ENCODE data around the gene AKR1E2.

AKR1E2 gene

DNA sequence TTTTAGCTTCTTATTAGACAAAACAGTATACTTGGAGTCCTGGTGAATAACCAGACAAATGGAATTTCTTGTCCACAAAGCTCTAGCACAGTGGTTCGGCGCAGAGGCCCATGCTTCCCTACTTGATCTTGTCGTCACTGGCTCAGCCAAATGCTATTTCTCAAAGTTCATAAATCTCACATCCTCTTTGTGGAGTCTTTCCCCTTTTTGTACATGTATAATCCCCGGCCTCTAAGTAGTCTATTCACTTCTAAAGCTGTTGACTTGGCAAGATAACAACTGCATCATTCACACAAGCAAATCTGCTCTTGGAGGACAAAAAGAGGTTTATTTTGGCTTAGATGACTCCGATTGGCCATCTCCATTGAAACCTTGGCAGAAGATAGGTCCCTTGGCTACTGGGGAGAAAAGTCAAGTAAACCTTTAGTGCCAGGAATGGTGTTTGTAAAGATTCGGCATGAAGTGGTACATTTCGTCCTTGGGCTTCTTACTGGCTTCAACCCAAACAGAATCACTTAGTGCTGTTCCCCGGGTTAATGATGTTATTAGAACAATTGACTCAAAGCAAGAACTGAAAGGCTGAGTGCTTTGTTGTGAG is 5.1 kb upstream of the AKR1E2 start:
- 81% methylated on average over 6 of the region's 8 CpGs for WGBS (ENCODE audit: insufficient coverage)

DNA sequence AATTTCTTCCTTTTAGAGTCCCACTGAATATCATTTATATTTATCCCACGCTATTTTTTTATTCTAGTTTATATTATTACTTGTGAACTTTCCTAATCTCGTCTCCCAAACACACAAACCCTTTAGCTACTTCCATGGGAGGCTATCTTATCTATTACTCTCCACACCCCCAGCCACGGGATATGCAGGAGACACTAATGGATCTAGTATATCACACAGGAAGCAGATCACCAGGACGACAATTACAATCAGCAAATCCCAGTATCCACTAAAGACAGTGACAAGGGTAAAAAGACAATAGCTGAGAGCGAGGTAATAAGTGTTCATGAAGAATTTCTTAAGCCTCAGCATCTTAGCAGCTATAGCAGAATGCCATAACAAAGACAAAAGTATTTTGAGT is 3.8 kb upstream of the AKR1E2 start:
- no peak for DNase-seq

More for the DNA sequence above, 5.1 kb upstream of the AKR1E2 start:
- H3K4me3 ChIP-seq (ENCODE audit: control insufficient read depth in 1 of 7, extremely low read depth in 1 of 7, insufficient read depth in 4 of 7, low read depth in 2 of 7, low read length in 6 of 7): no peak overlapping the region
- POLR2A ChIA-PET: no interaction called here
- H3K4me1 ChIP-seq (ENCODE audit: control extremely low read depth in 1 of 4, control insufficient read depth in 4 of 4, insufficient read depth in 4 of 4, low read length in 3 of 4): no peaks in the 10 kb centered on the region
- no peak for DNase-seq
- CTCF ChIA-PET: interaction anchor here (1.6 to 4.2 kb wide), 2 partner anchors 29 to 611 kb away, joined by 3 to 23 read pairs; no protein-coding TSS in a partner anchor
- H3K36me3 ChIP-seq (ENCODE audit: control insufficient read depth in 4 of 4, insufficient read depth in 4 of 4, low read length in 3 of 4): no peaks in the 10 kb centered on the region
- no peak overlapping the region for H3K27ac ChIP-seq (ENCODE audit: insufficient read depth in 1 of 2, low read depth in 1 of 2, low read length in 2 of 2, poor library complexity in 1 of 2, severe bottlenecking in 2 of 2)
- H3K9me3 ChIP-seq (ENCODE audit: control extremely low read depth in 1 of 5, control insufficient read depth in 4 of 5, insufficient read depth in 2 of 5, low read depth in 1 of 5, low read length in 4 of 5): no peaks in the 10 kb centered on the region
- H3K27me3 ChIP-seq (replicated peaks in 2 of 5; ENCODE audit: control insufficient read depth in 4 of 5, insufficient read depth in 5 of 5, low read length in 4 of 5): no peaks in the 10 kb centered on the region

DNA sequence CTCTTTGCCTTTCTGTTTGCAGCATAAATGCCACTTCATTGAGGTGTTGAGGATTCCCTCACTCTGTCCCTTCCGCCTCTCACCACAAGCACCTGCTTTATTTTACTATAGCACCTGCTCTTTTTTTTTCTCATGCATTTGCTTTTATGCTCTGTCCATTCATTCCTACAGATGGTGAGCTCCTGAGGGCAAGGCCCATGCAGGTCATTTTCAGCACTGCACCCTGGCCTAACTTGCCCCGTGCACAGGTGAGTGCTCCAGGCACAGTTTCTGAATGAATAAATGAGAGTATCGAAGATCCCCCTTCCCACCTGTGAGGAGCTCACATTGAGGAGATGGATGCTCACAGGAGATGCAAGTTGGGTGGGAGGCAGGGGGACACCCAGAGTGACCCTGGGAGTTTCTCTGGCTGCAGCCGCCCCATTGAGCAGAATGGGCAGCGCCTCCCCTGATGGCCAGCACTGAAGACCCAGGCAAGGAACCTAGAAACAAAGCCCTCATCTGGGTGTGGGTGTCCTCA is 1.2 kb upstream of the AKR1E2 start:
- H3K4me1 ChIP-seq (ENCODE audit: control extremely low read depth in 1 of 4, control insufficient read depth in 4 of 4, insufficient read depth in 4 of 4, low read length in 3 of 4): peaks cover 0 to 9% (median 7%) of the 10 kb centered on the region in 4 experiments

More for the DNA sequence above, 3.8 kb upstream of the AKR1E2 start:
- Histone ChIP-seq H3K27me3 (replicated peaks in 2 of 5; ENCODE audit: control insufficient read depth in 4 of 5, insufficient read depth in 5 of 5, low read length in 4 of 5) (no peaks in the 10 kb centered on the region), H3K9me3 (ENCODE audit: control extremely low read depth in 1 of 5, control insufficient read depth in 4 of 5, insufficient read depth in 2 of 5, low read depth in 1 of 5, low read length in 4 of 5) (no peaks in the 10 kb centered on the region), H3K4me3 (ENCODE audit: control insufficient read depth in 1 of 7, extremely low read depth in 1 of 7, insufficient read depth in 4 of 7, low read depth in 2 of 7, low read length in 6 of 7) (no peak overlapping the region), H3K4me1 (ENCODE audit: control extremely low read depth in 1 of 4, control insufficient read depth in 4 of 4, insufficient read depth in 4 of 4, low read length in 3 of 4) (peaks cover 0 to 9% (median 7%) of the 10 kb centered on the region in 4 experiments), H3K27ac (ENCODE audit: insufficient read depth in 1 of 2, low read depth in 1 of 2, low read length in 2 of 2, poor library complexity in 1 of 2, severe bottlenecking in 2 of 2) (no peak overlapping the region), H3K36me3 (ENCODE audit: control insufficient read depth in 4 of 4, insufficient read depth in 4 of 4, low read length in 3 of 4) (no peaks in the 10 kb centered on the region)
- POLR2A ChIA-PET: no interaction called here
- CTCF ChIA-PET: interaction anchor here (0.6 to 4.2 kb wide), 3 partner anchors 12 to 27 kb away, joined by 3 to 23 read pairs (median 3); no protein-coding TSS in a partner anchor
- no CpG with 5 or more reads among the region's 5 CpGs for WGBS (ENCODE audit: insufficient coverage)

DNA sequence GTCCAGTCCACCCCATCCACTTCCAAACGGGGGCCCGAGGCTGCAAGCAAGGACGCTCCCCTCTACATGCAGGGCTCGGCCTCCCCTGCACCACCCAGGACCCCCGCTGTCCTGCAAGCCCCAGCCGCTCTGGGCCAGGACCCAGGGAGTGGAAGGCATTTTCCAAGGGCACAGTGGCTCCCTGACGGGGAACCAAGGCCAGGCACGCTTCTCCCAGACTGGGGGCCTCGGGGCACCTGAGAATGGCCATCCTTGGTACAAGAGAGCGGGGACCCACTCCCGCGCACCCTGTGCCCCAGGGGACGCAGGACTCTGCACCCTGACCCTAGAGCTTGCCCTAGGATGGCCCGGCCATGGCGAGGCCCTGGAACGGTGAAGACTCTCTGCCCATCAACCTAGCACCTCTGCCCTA is 545 bp upstream of the AKR1E2 start:
- WGBS (ENCODE audit: insufficient coverage): 99% methylated on average over 16 of the region's 16 CpGs
- H3K4me1 ChIP-seq (ENCODE audit: control extremely low read depth in 1 of 4, control insufficient read depth in 4 of 4, insufficient read depth in 4 of 4, low read length in 3 of 4): peaks cover 0 to 9% (median 7%) of the 10 kb centered on the region in 4 experiments
- H3K27ac ChIP-seq (ENCODE audit: insufficient read depth in 1 of 2, low read depth in 1 of 2, low read length in 2 of 2, poor library complexity in 1 of 2, severe bottlenecking in 2 of 2): no peak overlapping the region
- no peaks in the 10 kb centered on the region for H3K9me3 ChIP-seq (ENCODE audit: control extremely low read depth in 1 of 5, control insufficient read depth in 4 of 5, insufficient read depth in 2 of 5, low read depth in 1 of 5, low read length in 4 of 5)
- DNase-seq: no peak
- ChIA-PET CTCF (interaction anchor here (0.9 to 1.6 kb wide), 2 partner anchors 10 to 13 kb away, joined by 4 to 5 read pairs; no protein-coding TSS in a partner anchor), POLR2A (interaction anchor here (1.0 kb wide), 1 partner anchor 610 kb away, joined by 3 read pairs; no protein-coding TSS in a partner anchor)
- no peak overlapping the region for H3K4me3 ChIP-seq (ENCODE audit: control insufficient read depth in 1 of 7, extremely low read depth in 1 of 7, insufficient read depth in 4 of 7, low read depth in 2 of 7, low read length in 6 of 7)
- H3K27me3 ChIP-seq (replicated peaks in 2 of 5; ENCODE audit: control insufficient read depth in 4 of 5, insufficient read depth in 5 of 5, low read length in 4 of 5): no peaks in the 10 kb centered on the region
- H3K36me3 ChIP-seq (ENCODE audit: control insufficient read depth in 4 of 4, insufficient read depth in 4 of 4, low read length in 3 of 4): no peaks in the 10 kb centered on the region

More for the DNA sequence above, 1.2 kb upstream of the AKR1E2 start:
- H3K27ac ChIP-seq (ENCODE audit: insufficient read depth in 1 of 2, low read depth in 1 of 2, low read length in 2 of 2, poor library complexity in 1 of 2, severe bottlenecking in 2 of 2): no peak overlapping the region
- H3K4me3 ChIP-seq (ENCODE audit: control insufficient read depth in 1 of 7, extremely low read depth in 1 of 7, insufficient read depth in 4 of 7, low read depth in 2 of 7, low read length in 6 of 7): no peak overlapping the region
- H3K9me3 ChIP-seq (ENCODE audit: control extremely low read depth in 1 of 5, control insufficient read depth in 4 of 5, insufficient read depth in 2 of 5, low read depth in 1 of 5, low read length in 4 of 5): no peaks in the 10 kb centered on the region
- no peaks in the 10 kb centered on the region for H3K36me3 ChIP-seq (ENCODE audit: control insufficient read depth in 4 of 4, insufficient read depth in 4 of 4, low read length in 3 of 4)
- ChIA-PET POLR2A (no interaction called here), CTCF (no interaction called here)
- 100% methylated on average over 4 of the region's 5 CpGs for WGBS (ENCODE audit: insufficient coverage)
- no peak for DNase-seq
- H3K27me3 ChIP-seq (replicated peaks in 2 of 5; ENCODE audit: control insufficient read depth in 4 of 5, insufficient read depth in 5 of 5, low read length in 4 of 5): no peaks in the 10 kb centered on the region

DNA sequence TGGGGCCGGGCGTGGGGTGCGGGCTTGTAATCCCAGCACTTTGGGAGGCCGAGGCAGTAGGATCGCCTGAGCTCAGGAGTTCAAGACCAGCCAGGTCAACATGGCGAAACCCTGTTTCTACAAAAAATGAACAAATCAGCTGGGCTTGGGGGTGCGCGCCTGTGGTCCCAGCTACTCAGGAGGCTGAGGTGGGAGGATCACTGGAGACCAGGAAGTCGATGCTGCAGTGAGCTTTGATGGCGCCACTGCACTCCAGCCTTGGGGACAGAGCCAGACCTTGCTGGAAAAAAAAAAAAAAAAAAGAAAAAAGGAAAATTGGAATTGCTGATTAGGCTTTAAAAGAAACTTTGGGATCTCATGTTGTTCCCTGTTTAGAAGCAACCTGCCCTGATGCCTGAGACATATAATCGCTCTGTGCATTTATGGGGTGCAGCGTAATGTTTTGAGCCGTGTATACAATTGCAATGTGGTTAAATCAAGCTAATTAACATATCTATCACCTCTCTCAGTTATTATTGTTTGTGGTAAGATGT is 851 bp downstream of the AKR1E2 start:
- Histone ChIP-seq H3K9me3 (ENCODE audit: control extremely low read depth in 1 of 5, control insufficient read depth in 4 of 5, insufficient read depth in 2 of 5, low read depth in 1 of 5, low read length in 4 of 5) (no peaks in the 10 kb centered on the region), H3K4me3 (ENCODE audit: control insufficient read depth in 1 of 7, extremely low read depth in 1 of 7, insufficient read depth in 4 of 7, low read depth in 2 of 7, low read length in 6 of 7) (peak overlapping the region in 6 of 7 experiments; percentile 13 to 69 (median 60)), H3K27ac (ENCODE audit: insufficient read depth in 1 of 2, low read depth in 1 of 2, low read length in 2 of 2, poor library complexity in 1 of 2, severe bottlenecking in 2 of 2) (peak overlapping the region in 1 of 2 experiments; percentile 31), H3K36me3 (ENCODE audit: control insufficient read depth in 4 of 4, insufficient read depth in 4 of 4, low read length in 3 of 4) (peaks cover 0 to 4% (median 0%) of the 10 kb centered on the region in 4 experiments), H3K4me1 (ENCODE audit: control extremely low read depth in 1 of 4, control insufficient read depth in 4 of 4, insufficient read depth in 4 of 4, low read length in 3 of 4) (peaks cover 0 to 9% (median 7%) of the 10 kb centered on the region in 4 experiments), H3K27me3 (replicated peaks in 2 of 5; ENCODE audit: control insufficient read depth in 4 of 5, insufficient read depth in 5 of 5, low read length in 4 of 5) (no peaks in the 10 kb centered on the region)
- WGBS (ENCODE audit: insufficient coverage): 55% methylated on average over 7 of the region's 13 CpGs
- ChIA-PET POLR2A (interaction anchor here (0.6 to 0.9 kb wide), 3 partner anchors 11 to 720 kb away, joined by 3 read pairs; no protein-coding TSS in a partner anchor), CTCF (interaction anchor here (0.9 to 1.7 kb wide), 5 partner anchors 9 to 38 kb away, joined by 3 to 6 read pairs (median 4); no protein-coding TSS in a partner anchor)
- no peak for DNase-seq

DNA sequence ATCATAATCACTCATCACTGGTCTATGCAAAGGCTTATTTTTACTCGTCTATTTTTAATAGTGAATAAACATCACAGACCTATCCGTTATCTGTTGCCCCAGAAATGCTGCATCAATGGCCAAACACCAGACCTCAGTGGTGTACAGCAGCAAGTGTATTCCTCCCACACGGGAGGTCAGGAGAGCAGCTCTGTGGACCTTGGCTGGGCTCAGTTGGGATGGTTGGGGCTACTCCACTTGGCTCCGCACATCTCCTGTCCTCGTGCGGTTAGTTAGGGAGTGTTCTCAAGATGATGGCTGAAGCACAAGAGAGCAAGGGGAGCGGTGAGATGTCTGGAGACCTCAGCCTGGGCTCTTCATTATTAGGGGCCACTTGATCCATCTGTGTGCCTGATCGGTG is 2.0 kb downstream of the AKR1E2 start:
- CTCF ChIA-PET: interaction anchor here (0.6 to 1.6 kb wide), 3 partner anchors 22 to 39 kb away, joined by 3 to 4 read pairs (median 3); no protein-coding TSS in a partner anchor
- Histone ChIP-seq H3K4me3 (ENCODE audit: control insufficient read depth in 1 of 7, extremely low read depth in 1 of 7, insufficient read depth in 4 of 7, low read depth in 2 of 7, low read length in 6 of 7) (no peak overlapping the region), H3K27me3 (replicated peaks in 2 of 5; ENCODE audit: control insufficient read depth in 4 of 5, insufficient read depth in 5 of 5, low read length in 4 of 5) (no peaks in the 10 kb centered on the region), H3K36me3 (ENCODE audit: control insufficient read depth in 4 of 4, insufficient read depth in 4 of 4, low read length in 3 of 4) (peaks cover 0 to 9% (median 2%) of the 10 kb centered on the region in 4 experiments), H3K9me3 (ENCODE audit: control extremely low read depth in 1 of 5, control insufficient read depth in 4 of 5, insufficient read depth in 2 of 5, low read depth in 1 of 5, low read length in 4 of 5) (no peaks in the 10 kb centered on the region), H3K27ac (ENCODE audit: insufficient read depth in 1 of 2, low read depth in 1 of 2, low read length in 2 of 2, poor library complexity in 1 of 2, severe bottlenecking in 2 of 2) (no peak overlapping the region), H3K4me1 (ENCODE audit: control extremely low read depth in 1 of 4, control insufficient read depth in 4 of 4, insufficient read depth in 4 of 4, low read length in 3 of 4) (peaks cover 0 to 9% (median 7%) of the 10 kb centered on the region in 4 experiments)
- POLR2A ChIA-PET: interaction anchor here (0.9 kb wide), 1 partner anchor 11 kb away, joined by 3 read pairs; no protein-coding TSS in a partner anchor
- no peak for DNase-seq
- WGBS (ENCODE audit: insufficient coverage): 79% methylated on average over 6 of the region's 8 CpGs
